Testis (tissue), 2 donors: ENCODE data around the gene KRTAP4-9.

Experiments used
- POLR2A ChIP-seq: fragments of 450-650 bp; IDR thresholded peaks from one replicate; pipeline ENCODE4 v1.6.1; 2017; ENCODE audit warnings: antibody characterized with exemption, mild to moderate bottlenecking, moderate library complexity
- TF ChIP-seq, protein P1 (sequence below), 3 experiments: fragments of 450-650 bp in 2 of 3; fragments of 200-600 bp in 1 of 3; sonication (generic) in 1 of 3; IDR thresholded peaks; one replicate each; pipeline ENCODE4 v1.5.1; 2016 to 2019; ENCODE audit warnings: antibody characterized with exemption in 3 of 3, mild to moderate bottlenecking in 2 of 3, moderate library complexity in 1 of 3

GRCh38 chr17:41057547-41057946 lies 47.6 kb upstream of the KRTAP4-9 start:
- TF ChIP-seq, protein P1, sequence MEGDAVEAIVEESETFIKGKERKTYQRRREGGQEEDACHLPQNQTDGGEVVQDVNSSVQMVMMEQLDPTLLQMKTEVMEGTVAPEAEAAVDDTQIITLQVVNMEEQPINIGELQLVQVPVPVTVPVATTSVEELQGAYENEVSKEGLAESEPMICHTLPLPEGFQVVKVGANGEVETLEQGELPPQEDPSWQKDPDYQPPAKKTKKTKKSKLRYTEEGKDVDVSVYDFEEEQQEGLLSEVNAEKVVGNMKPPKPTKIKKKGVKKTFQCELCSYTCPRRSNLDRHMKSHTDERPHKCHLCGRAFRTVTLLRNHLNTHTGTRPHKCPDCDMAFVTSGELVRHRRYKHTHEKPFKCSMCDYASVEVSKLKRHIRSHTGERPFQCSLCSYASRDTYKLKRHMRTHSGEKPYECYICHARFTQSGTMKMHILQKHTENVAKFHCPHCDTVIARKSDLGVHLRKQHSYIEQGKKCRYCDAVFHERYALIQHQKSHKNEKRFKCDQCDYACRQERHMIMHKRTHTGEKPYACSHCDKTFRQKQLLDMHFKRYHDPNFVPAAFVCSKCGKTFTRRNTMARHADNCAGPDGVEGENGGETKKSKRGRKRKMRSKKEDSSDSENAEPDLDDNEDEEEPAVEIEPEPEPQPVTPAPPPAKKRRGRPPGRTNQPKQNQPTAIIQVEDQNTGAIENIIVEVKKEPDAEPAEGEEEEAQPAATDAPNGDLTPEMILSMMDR (IDR thresholded peaks at IDR 0.05): no peak
- no peak for TF ChIP-seq POLR2A
